OCI-LY3 (cell line): Measurements from ENCODE around the gene PSMA2.

Experiments
- EZH2phosphoT487 ChIP-seq: fragments of 200-600 bp; shearing (Covaris generic); IDR thresholded peaks from 2 replicates; pipeline ENCODE4 v1.6.1; 2018; ENCODE audit warnings: antibody characterized with exemption, mixed run types, low read depth
- TF ChIP-seq, protein P1 (sequence below): fragments of 200-600, 300-600 bp; sonication (generic); IDR thresholded peaks from 2 replicates; pipeline ENCODE4 v1.5.1; 2014; ENCODE audit warnings: antibody characterized with exemption, low read length, low read depth

DNA sequence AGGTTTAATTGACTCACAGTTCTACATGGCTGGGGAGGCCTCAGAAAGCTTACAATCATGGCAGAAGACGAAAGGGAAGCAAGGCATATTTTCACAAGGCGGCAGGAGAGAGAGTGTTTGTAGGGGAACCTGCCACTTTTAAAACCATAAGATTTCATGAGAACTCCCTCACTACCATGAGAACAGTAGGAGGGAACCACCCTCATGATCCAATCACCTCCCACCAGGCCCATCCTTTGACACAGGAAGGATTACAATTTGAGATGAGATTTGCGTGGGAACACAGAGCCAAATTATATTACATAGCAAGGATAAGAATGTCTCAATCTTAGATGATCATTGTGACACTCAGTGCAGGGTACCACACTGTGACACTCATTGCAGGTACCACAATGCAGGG is 44.4 kb upstream of the PSMA2 start:
- TF ChIP-seq, protein P1, sequence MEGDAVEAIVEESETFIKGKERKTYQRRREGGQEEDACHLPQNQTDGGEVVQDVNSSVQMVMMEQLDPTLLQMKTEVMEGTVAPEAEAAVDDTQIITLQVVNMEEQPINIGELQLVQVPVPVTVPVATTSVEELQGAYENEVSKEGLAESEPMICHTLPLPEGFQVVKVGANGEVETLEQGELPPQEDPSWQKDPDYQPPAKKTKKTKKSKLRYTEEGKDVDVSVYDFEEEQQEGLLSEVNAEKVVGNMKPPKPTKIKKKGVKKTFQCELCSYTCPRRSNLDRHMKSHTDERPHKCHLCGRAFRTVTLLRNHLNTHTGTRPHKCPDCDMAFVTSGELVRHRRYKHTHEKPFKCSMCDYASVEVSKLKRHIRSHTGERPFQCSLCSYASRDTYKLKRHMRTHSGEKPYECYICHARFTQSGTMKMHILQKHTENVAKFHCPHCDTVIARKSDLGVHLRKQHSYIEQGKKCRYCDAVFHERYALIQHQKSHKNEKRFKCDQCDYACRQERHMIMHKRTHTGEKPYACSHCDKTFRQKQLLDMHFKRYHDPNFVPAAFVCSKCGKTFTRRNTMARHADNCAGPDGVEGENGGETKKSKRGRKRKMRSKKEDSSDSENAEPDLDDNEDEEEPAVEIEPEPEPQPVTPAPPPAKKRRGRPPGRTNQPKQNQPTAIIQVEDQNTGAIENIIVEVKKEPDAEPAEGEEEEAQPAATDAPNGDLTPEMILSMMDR: no peak
- TF ChIP-seq EZH2phosphoT487: no peak
